ENCODE measurements around the gene GTPBP2. TPM values are rescaled to one million over a fixed set of nuclear protein-coding genes. Genes with fewer than 3 reads are reported as not detected.
"Not testable (repeated sequence)": the region's sequence is repeated elsewhere in the genome, so short reads cannot be mapped to it uniquely, and the experiment has no call there.

Gene GTPBP2
- total RNA-seq, 1 experiment from 2014 or later: 59.4 TPM

DNA sequence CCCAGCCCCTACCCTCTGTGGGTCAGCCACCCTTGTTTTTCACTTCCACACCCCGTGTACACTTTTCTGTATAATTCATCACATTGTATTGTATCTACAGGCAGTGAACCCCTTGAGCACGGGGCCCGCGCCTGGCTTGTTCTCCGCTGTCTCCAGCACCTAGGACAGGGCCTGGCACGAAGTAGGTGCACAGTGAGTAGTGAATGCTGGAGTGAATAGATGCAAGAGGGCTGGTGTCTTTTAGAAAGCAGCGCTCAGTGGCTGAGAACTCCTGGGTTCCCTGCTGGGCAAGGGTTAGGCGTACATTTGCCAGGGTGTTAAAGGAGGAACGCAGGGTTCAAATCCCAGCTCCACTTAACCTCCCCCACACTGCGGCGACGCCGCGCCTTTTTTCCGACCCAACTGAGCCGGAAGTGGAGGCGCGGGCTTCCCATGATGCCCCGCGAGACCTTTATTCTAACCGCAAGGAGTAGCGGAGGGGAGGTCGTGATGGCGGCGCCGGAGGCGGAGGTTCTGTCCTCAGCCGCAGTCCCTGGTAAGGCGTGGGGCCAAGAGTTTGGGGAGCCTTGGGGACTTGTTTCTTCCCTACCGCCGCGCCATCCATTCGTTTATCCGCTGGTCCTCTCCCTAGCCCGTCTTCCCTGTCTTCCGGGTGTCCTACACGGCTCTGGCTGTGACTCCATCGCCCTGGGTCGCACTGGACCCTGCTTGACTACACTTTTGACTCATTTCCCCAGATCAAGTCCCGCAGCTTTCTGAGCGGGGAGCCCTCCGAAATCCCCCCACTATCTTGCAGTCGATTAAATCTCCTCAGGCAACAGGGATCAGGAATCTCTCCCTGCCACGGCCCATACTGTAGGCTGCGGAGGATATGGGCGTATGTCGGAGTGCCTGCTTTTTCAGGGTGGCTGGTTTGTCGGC lies 6.6 kb upstream of the GTPBP2 start, which contains the start of gene MAD2L1BP:
MAD2L1BP (plus strand) TSS at position 454 of the 921 bp plus-strand sequence; CDS start at position 490, 36 bp downstream.
- ATAC-seq (peak; percentile 95), DNase-seq (ENCODE audit: low read depth, low spot score) (no peak)
- peaks cover 6% of the 10 kb centered on the region for H3K36me3 ChIP-seq (ENCODE audit: control insufficient read depth, insufficient read depth, low read length)
- ChIA-PET POLR2A (interaction anchor here (0.5 kb wide), 2 partner anchors 58 to 69 kb away, joined by 4 read pairs; no protein-coding TSS in a partner anchor), CTCF (no interaction called here)
- in situ Hi-C loops (cut with HindIII; ENCODE audit: low pct_unique_long_range_greater_than_20kb, low sequenced_read_pairs) (no loop called here), intact Hi-C loops (cut with micrococcal nuclease; ENCODE audit: unreplicated experiment) (no loop called here)
- H3K27ac ChIP-seq (ENCODE audit: low read length): peak within 1 kb of the TSS; percentile 95
- TF ChIP-seq TCF7L2 (IDR thresholded peaks at IDR 0.05; ENCODE audit: low read depth, low read length): peak; percentile 98
- peak; percentile 96 for TF ChIP-seq POLR2AphosphoS5 (IDR thresholded peaks at IDR 0.05; ENCODE audit: low read depth, low read length)
- TF ChIP-seq, protein P1, sequence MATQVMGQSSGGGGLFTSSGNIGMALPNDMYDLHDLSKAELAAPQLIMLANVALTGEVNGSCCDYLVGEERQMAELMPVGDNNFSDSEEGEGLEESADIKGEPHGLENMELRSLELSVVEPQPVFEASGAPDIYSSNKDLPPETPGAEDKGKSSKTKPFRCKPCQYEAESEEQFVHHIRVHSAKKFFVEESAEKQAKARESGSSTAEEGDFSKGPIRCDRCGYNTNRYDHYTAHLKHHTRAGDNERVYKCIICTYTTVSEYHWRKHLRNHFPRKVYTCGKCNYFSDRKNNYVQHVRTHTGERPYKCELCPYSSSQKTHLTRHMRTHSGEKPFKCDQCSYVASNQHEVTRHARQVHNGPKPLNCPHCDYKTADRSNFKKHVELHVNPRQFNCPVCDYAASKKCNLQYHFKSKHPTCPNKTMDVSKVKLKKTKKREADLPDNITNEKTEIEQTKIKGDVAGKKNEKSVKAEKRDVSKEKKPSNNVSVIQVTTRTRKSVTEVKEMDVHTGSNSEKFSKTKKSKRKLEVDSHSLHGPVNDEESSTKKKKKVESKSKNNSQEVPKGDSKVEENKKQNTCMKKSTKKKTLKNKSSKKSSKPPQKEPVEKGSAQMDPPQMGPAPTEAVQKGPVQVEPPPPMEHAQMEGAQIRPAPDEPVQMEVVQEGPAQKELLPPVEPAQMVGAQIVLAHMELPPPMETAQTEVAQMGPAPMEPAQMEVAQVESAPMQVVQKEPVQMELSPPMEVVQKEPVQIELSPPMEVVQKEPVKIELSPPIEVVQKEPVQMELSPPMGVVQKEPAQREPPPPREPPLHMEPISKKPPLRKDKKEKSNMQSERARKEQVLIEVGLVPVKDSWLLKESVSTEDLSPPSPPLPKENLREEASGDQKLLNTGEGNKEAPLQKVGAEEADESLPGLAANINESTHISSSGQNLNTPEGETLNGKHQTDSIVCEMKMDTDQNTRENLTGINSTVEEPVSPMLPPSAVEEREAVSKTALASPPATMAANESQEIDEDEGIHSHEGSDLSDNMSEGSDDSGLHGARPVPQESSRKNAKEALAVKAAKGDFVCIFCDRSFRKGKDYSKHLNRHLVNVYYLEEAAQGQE (IDR thresholded peaks at IDR 0.05; ENCODE audit: insufficient read depth in 1 of 2, low read depth in 2 of 2, low read length in 1 of 2): peak; percentile 92 to 95
- TF ChIP-seq, protein P2, sequence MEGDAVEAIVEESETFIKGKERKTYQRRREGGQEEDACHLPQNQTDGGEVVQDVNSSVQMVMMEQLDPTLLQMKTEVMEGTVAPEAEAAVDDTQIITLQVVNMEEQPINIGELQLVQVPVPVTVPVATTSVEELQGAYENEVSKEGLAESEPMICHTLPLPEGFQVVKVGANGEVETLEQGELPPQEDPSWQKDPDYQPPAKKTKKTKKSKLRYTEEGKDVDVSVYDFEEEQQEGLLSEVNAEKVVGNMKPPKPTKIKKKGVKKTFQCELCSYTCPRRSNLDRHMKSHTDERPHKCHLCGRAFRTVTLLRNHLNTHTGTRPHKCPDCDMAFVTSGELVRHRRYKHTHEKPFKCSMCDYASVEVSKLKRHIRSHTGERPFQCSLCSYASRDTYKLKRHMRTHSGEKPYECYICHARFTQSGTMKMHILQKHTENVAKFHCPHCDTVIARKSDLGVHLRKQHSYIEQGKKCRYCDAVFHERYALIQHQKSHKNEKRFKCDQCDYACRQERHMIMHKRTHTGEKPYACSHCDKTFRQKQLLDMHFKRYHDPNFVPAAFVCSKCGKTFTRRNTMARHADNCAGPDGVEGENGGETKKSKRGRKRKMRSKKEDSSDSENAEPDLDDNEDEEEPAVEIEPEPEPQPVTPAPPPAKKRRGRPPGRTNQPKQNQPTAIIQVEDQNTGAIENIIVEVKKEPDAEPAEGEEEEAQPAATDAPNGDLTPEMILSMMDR (IDR thresholded peaks at IDR 0.05): no peak
- TF ChIP-seq SIN3A (IDR thresholded peaks at IDR 0.05; ENCODE audit: borderline replicate concordance, insufficient read depth, low read depth, low read length): peak; percentile 92; the same call in 1 of the 2 replicates
- no peaks in the 10 kb centered on the region for H3K27me3 ChIP-seq (ENCODE audit: control insufficient read depth, insufficient read depth, low read length)
- H3K4me3 ChIP-seq (ENCODE audit: low read depth in 2 of 2, low read length in 2 of 2): peak within 1 kb of the TSS; percentile 84 to 86
- H3K4me1 ChIP-seq (ENCODE audit: control insufficient read depth, insufficient read depth, low read length): peaks cover 13% of the 10 kb centered on the region
- H3K9me3 ChIP-seq (ENCODE audit: control insufficient read depth, insufficient read depth, low read depth, low read length): no peaks in the 10 kb centered on the region
- no TSS peak for BruUV-seq (replicated peaks)

DNA sequence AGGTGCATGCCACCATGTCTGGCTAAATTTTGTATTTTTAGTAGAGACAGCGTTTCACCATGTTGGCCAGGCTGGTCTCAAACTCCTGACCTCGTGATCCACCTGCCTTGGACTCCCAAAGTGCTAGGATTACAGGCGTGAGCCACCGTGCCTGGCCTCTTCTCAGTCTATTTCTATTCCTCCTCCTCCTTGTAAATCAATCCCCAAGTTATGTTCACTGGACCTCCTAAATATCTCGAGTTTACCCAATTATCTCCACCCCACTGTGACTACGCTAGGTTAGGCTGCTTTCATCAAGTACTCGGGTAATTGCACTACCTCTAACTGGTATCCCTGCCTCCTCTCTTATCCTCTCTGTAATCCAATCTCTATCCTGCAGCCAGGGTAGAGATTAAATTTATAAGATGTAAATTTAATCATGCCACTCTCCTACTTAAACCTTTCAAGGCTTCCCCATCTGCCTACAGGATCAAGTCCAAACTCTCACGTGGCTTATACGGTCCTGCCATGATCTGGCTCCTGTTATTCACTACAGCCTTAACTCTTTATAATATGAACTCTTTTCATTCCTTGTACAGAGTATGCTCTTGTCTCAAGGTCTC lies 5.7 kb upstream of the GTPBP2 start:
- peaks cover 6% of the 10 kb centered on the region for H3K36me3 ChIP-seq (ENCODE audit: control insufficient read depth, insufficient read depth, low read length)
- intact Hi-C loops (cut with micrococcal nuclease; ENCODE audit: unreplicated experiment): no loop called here
- peak overlapping the region in 1 of 2 experiments; percentile 84; a peak in 2 of 4 replicates for H3K4me3 ChIP-seq (ENCODE audit: low read depth in 2 of 2, low read length in 2 of 2)
- ChIA-PET CTCF (no interaction called here), POLR2A (interaction anchor here (0.5 kb wide), 2 partner anchors 59 to 70 kb away, joined by 4 read pairs; no protein-coding TSS in a partner anchor)
- H3K9me3 ChIP-seq (ENCODE audit: control insufficient read depth, insufficient read depth, low read depth, low read length): no peaks in the 10 kb centered on the region
- BruUV-seq (replicated peaks): no TSS peak
- in situ Hi-C loops (cut with HindIII; ENCODE audit: low pct_unique_long_range_greater_than_20kb, low sequenced_read_pairs): no loop called here
- H3K4me1 ChIP-seq (ENCODE audit: control insufficient read depth, insufficient read depth, low read length): peaks cover 20% of the 10 kb centered on the region
- ATAC-seq: no peak; the same call in 1 of the 2 replicates
- H3K27ac ChIP-seq (ENCODE audit: low read length): peak overlapping the region; percentile 95
- H3K27me3 ChIP-seq (ENCODE audit: control insufficient read depth, insufficient read depth, low read length): no peaks in the 10 kb centered on the region
- TF ChIP-seq, protein P1 (IDR thresholded peaks at IDR 0.05; ENCODE audit: insufficient read depth in 1 of 2, low read depth in 2 of 2, low read length in 1 of 2): no peak
- TF ChIP-seq POLR2AphosphoS5 (IDR thresholded peaks at IDR 0.05; ENCODE audit: low read depth, low read length): no peak
- no peak for DNase-seq (ENCODE audit: low read depth, low spot score)

DNA sequence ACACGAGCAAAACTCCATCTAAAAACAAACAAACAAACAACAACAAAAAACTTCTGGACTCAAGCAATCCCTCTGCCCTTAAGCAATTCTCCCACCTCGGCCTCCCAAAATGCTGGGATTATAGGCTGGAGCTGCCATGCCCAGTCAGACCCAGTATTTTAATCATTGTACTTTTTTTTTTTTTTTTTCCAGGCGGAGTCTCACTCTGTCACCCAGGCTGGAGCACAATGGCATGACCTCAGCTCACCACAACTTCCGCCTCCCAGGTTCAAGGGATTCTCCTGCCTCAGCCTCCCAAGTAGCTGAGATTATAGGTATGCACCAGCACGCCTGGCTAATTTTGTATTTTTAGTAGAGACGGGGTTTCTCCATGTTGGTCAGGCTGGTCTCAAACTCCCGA lies 3.9 kb upstream of the GTPBP2 start:
- H3K27ac ChIP-seq (ENCODE audit: low read length); H3K9me3 ChIP-seq (ENCODE audit: control insufficient read depth, insufficient read depth, low read depth, low read length); in situ Hi-C loops (cut with HindIII; ENCODE audit: low pct_unique_long_range_greater_than_20kb, low sequenced_read_pairs); intact Hi-C loops (cut with micrococcal nuclease; ENCODE audit: unreplicated experiment); H3K4me3 ChIP-seq (ENCODE audit: low read depth in 2 of 2, low read length in 2 of 2); CTCF ChIA-PET; BruUV-seq (replicated peaks); DNase-seq (ENCODE audit: low read depth, low spot score); H3K27me3 ChIP-seq (ENCODE audit: control insufficient read depth, insufficient read depth, low read length); ATAC-seq; H3K36me3 ChIP-seq (ENCODE audit: control insufficient read depth, insufficient read depth, low read length): not testable (repeated sequence)
- peaks cover 20% of the 10 kb centered on the region for H3K4me1 ChIP-seq (ENCODE audit: control insufficient read depth, insufficient read depth, low read length)
- POLR2A ChIA-PET: interaction anchor here (0.7 kb wide), 1 partner anchor 961 kb away, joined by 7 read pairs; no protein-coding TSS in a partner anchor
